Activated CD8-positive, alpha-beta T cell treated with anti-CD3 and anti-CD28 coated beads, Interleukin-2, amount 10 ng/mL, durations not matched to agents 7 days and 5 days (primary cell): Measurements from ENCODE around the gene CTNND2. TPM values are rescaled to one million over a fixed set of nuclear protein-coding genes. Genes with fewer than 3 reads are reported as not detected.

ENCODE experiments used
- ATAC-seq: fragments of 150-1000 bp; cut with Tn5 transposase; one replicate; pipeline ENCODE4 v1.10.0; 2021; ENCODE audit warnings: moderate library complexity
- CTCF ChIA-PET: fragments of 350-600 bp; sonication (Branson Sonifier 250); formaldehyde crosslinking; loops from one replicate; lab custom pipeline; 2021; ENCODE audit warnings: antibody characterized with exemption; lab: Charles Lee
- POLR2A ChIA-PET: fragments of 350-600 bp; sonication (Branson Sonifier 250); formaldehyde crosslinking; loops from one replicate; lab custom pipeline; 2021; ENCODE audit warnings: antibody characterized with exemption; lab: Charles Lee
- DNase-seq: peaks from one replicate; pipeline ENCODE4 v3.0.0-alpha.2; 2020
- H3K27ac Mint-ChIP-seq: one replicate; pipeline ENCODE4 v1.8.0; 2021; ENCODE audit warnings: mild to moderate bottlenecking, mixed read lengths
- H3K27me3 Mint-ChIP-seq: one replicate; pipeline ENCODE4 v1.8.0; 2021; ENCODE audit warnings: low read depth, mixed read lengths
- H3K36me3 Mint-ChIP-seq: one replicate; pipeline ENCODE4 v1.8.0; 2021; ENCODE audit warnings: low read depth, mixed read lengths
- H3K4me1 Mint-ChIP-seq: one replicate; pipeline ENCODE4 v1.8.0; 2021; ENCODE audit warnings: low read depth, mixed read lengths
- H3K4me3 Mint-ChIP-seq: one replicate; pipeline ENCODE4 v1.8.0; 2021; ENCODE audit warnings: mild to moderate bottlenecking, mixed read lengths
- H3K9me3 Mint-ChIP-seq: one replicate; pipeline ENCODE4 v1.8.0; 2022; ENCODE audit warnings: mixed read lengths; ENCODE audit not compliant: insufficient read depth
- total RNA-seq, 2 experiments: library from RNA; stranded (reverse); gene quantifications; one replicate each; pipeline ENCODE4 v1.2.3, GENCODE V29; 2021

CTNND2 gene
- total RNA-seq, 2 experiments from 2014 or later: not detected

- DNase-seq (no peak), ATAC-seq (no peak)
- H3K4me3 Mint-ChIP-seq: no peak overlapping the region
- no peaks in the 10 kb centered on the region for H3K4me1 Mint-ChIP-seq
- no peaks in the 10 kb centered on the region for H3K27me3 Mint-ChIP-seq
- POLR2A ChIA-PET: no interaction called here
- H3K9me3 Mint-ChIP-seq: no peaks in the 10 kb centered on the region
- no peak overlapping the region for H3K27ac Mint-ChIP-seq
- H3K36me3 Mint-ChIP-seq: no peaks in the 10 kb centered on the region
- CTCF ChIA-PET: no interaction called here
These were observed 100.8 kb downstream of the CTNND2 start for GRCh38 chr5:11803436-11803835.

GRCh38 chr5:11801061-11801460 lies 103.2 kb downstream of the CTNND2 start:
- ChIA-PET POLR2A (no interaction called here), CTCF (no interaction called here)
- ATAC-seq: no peak
- Mint-ChIP-seq H3K4me3 (no peak overlapping the region), H3K36me3 (no peaks in the 10 kb centered on the region), H3K27me3 (no peaks in the 10 kb centered on the region), H3K9me3 (no peaks in the 10 kb centered on the region), H3K4me1 (no peaks in the 10 kb centered on the region), H3K27ac (no peak overlapping the region)
- DNase-seq: no peak

- DNase-seq (no peak), ATAC-seq (no peak)
- Mint-ChIP-seq H3K9me3 (peaks cover 5% of the 10 kb centered on the region), H3K27ac (no peak overlapping the region), H3K27me3 (no peaks in the 10 kb centered on the region), H3K36me3 (no peaks in the 10 kb centered on the region), H3K4me3 (no peak overlapping the region), H3K4me1 (no peaks in the 10 kb centered on the region)
- ChIA-PET POLR2A (no interaction called here), CTCF (no interaction called here)
These were observed 107.1 kb downstream of the CTNND2 start for GRCh38 chr5:11797132-11797531.

GRCh38 chr5:11793396-11793795 lies 110.8 kb downstream of the CTNND2 start:
- ChIA-PET CTCF (no interaction called here), POLR2A (no interaction called here)
- Mint-ChIP-seq H3K4me1 (no peaks in the 10 kb centered on the region), H3K4me3 (no peak overlapping the region), H3K27me3 (no peaks in the 10 kb centered on the region), H3K9me3 (peaks cover 5% of the 10 kb centered on the region), H3K27ac (no peak overlapping the region), H3K36me3 (no peaks in the 10 kb centered on the region)
- ATAC-seq (no peak), DNase-seq (no peak)

GRCh38 chr5:11792621-11793020 lies 111.6 kb downstream of the CTNND2 start:
- H3K27ac Mint-ChIP-seq: no peak overlapping the region
- H3K9me3 Mint-ChIP-seq: peaks cover 5% of the 10 kb centered on the region
- no peaks in the 10 kb centered on the region for H3K36me3 Mint-ChIP-seq
- POLR2A ChIA-PET: no interaction called here
- ATAC-seq: no peak
- no peaks in the 10 kb centered on the region for H3K27me3 Mint-ChIP-seq
- no peak for DNase-seq
- CTCF ChIA-PET: no interaction called here
- no peak overlapping the region for H3K4me3 Mint-ChIP-seq
- H3K4me1 Mint-ChIP-seq: no peaks in the 10 kb centered on the region

- ATAC-seq (no peak), DNase-seq (no peak)
- no peak overlapping the region for H3K27ac Mint-ChIP-seq
- H3K9me3 Mint-ChIP-seq: peaks cover 5% of the 10 kb centered on the region
- H3K4me1 Mint-ChIP-seq: no peaks in the 10 kb centered on the region
- no peaks in the 10 kb centered on the region for H3K27me3 Mint-ChIP-seq
- no peaks in the 10 kb centered on the region for H3K36me3 Mint-ChIP-seq
- ChIA-PET POLR2A (no interaction called here), CTCF (no interaction called here)
- H3K4me3 Mint-ChIP-seq: no peak overlapping the region
These were observed 112.5 kb downstream of the CTNND2 start for GRCh38 chr5:11791792-11792191.

GRCh38 chr5:11790201-11790600 lies 114.0 kb downstream of the CTNND2 start:
- H3K9me3 Mint-ChIP-seq: peaks cover 5% of the 10 kb centered on the region
- no peaks in the 10 kb centered on the region for H3K4me1 Mint-ChIP-seq
- no peaks in the 10 kb centered on the region for H3K36me3 Mint-ChIP-seq
- ATAC-seq: no peak
- H3K27me3 Mint-ChIP-seq: no peaks in the 10 kb centered on the region
- no peak overlapping the region for H3K27ac Mint-ChIP-seq
- no peak for DNase-seq
- POLR2A ChIA-PET: no interaction called here
- CTCF ChIA-PET: no interaction called here
- H3K4me3 Mint-ChIP-seq: no peak overlapping the region

- DNase-seq (no peak), ATAC-seq (no peak)
- POLR2A ChIA-PET: no interaction called here
- Mint-ChIP-seq H3K4me1 (no peaks in the 10 kb centered on the region), H3K27ac (no peak overlapping the region), H3K27me3 (no peaks in the 10 kb centered on the region), H3K4me3 (no peak overlapping the region), H3K36me3 (no peaks in the 10 kb centered on the region), H3K9me3 (peaks cover 8% of the 10 kb centered on the region)
- CTCF ChIA-PET: no interaction called here
These were observed 118.4 kb downstream of the CTNND2 start for GRCh38 chr5:11785771-11786352.

- Mint-ChIP-seq H3K36me3 (no peaks in the 10 kb centered on the region), H3K27me3 (no peaks in the 10 kb centered on the region), H3K4me3 (no peak overlapping the region), H3K4me1 (no peaks in the 10 kb centered on the region), H3K9me3 (peaks cover 12% of the 10 kb centered on the region), H3K27ac (no peak overlapping the region)
- POLR2A ChIA-PET: no interaction called here
- DNase-seq: no peak
- ATAC-seq: no peak
- CTCF ChIA-PET: no interaction called here
These were observed 123.5 kb downstream of the CTNND2 start for GRCh38 chr5:11780641-11781345.

GRCh38 chr5:11777096-11777495 lies 127.2 kb downstream of the CTNND2 start:
- peaks cover 4% of the 10 kb centered on the region for H3K9me3 Mint-ChIP-seq
- H3K27ac Mint-ChIP-seq: no peak overlapping the region
- CTCF ChIA-PET: no interaction called here
- POLR2A ChIA-PET: no interaction called here
- DNase-seq: no peak
- no peaks in the 10 kb centered on the region for H3K27me3 Mint-ChIP-seq
- no peaks in the 10 kb centered on the region for H3K4me1 Mint-ChIP-seq
- no peak for ATAC-seq
- no peak overlapping the region for H3K4me3 Mint-ChIP-seq
- no peaks in the 10 kb centered on the region for H3K36me3 Mint-ChIP-seq

- no peaks in the 10 kb centered on the region for H3K4me1 Mint-ChIP-seq
- ATAC-seq (no peak), DNase-seq (no peak)
- ChIA-PET CTCF (no interaction called here), POLR2A (no interaction called here)
- H3K9me3 Mint-ChIP-seq: no peaks in the 10 kb centered on the region
- no peak overlapping the region for H3K4me3 Mint-ChIP-seq
- H3K27ac Mint-ChIP-seq: no peak overlapping the region
- H3K27me3 Mint-ChIP-seq: no peaks in the 10 kb centered on the region
- no peaks in the 10 kb centered on the region for H3K36me3 Mint-ChIP-seq
These were observed 133.9 kb downstream of the CTNND2 start for GRCh38 chr5:11770310-11770709.

GRCh38 chr5:11760934-11761603 lies 143.2 kb downstream of the CTNND2 start:
- DNase-seq (no peak), ATAC-seq (no peak)
- H3K9me3 Mint-ChIP-seq: no peaks in the 10 kb centered on the region
- no peak overlapping the region for H3K27ac Mint-ChIP-seq
- ChIA-PET CTCF (no interaction called here), POLR2A (no interaction called here)
- H3K27me3 Mint-ChIP-seq: no peaks in the 10 kb centered on the region
- H3K36me3 Mint-ChIP-seq: no peaks in the 10 kb centered on the region
- no peaks in the 10 kb centered on the region for H3K4me1 Mint-ChIP-seq
- no peak overlapping the region for H3K4me3 Mint-ChIP-seq
